HG02943 (cell line): Measurements from ENCODE around the gene HIPK2.
"Not testable (repeated sequence)": the region's sequence is repeated elsewhere in the genome, so short reads cannot be mapped to it uniquely, and the experiment has no call there.

Experiments used
- ATAC-seq: cut with Tn5 transposase; IDR thresholded peaks from one replicate; pipeline ENCODE4 v1.9.1; 2021; ENCODE audit warnings: mild to moderate bottlenecking, low read depth, moderate library complexity; ENCODE audit not compliant: unreplicated experiment

Gene HIPK2

GRCh38 chr7:139679731-139680594 lies 97.8 kb downstream of the HIPK2 start:
- ATAC-seq = no peak

GRCh38 chr7:139676390-139676789 lies 101.4 kb downstream of the HIPK2 start:
- ATAC-seq = no peak

DNA sequence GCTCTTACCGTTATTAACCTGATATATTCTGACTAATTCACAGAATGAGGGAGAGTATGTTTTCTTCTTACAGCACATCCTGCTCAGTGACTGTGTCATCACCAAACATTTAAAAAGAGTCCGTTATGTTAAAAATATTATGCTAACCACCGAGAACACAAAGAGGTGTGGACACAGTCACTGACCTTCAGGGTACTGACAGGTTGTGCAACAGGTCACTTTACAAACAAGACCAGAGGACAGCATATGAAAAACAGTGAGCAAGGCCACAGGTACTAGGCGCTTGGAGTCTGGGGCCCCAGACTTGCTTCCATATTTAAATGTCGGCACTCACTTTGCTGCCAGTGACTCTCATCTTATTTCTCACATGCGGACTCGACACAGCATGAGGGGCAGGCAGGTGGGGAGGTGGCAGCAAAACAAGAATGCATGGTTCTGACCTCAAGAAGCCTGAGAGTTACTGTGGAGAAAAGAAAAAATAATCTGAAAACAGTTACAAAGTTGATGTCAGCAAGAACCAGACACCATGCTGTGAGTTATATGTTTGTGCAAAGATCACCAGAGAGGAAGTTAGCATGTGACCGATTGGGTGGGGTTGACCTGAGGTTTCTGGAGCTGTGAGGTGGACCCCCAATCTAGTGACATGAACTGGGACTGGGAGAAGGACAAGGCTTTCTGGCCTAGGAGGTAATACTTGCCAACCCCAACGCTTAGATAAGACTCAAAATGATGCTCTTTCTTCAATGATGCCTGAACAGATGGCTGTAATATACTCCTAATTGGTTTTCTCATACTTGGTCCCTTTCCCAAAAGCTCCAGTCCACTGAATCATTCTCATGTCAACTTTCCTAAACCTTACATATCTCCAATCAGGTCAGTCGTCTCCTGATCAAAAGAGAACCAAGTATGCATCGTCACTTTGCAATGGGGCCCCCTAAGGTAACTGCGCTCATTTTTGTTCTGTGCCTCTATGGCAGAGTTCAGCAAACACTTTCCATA lies 102.4 kb downstream of the HIPK2 start:
- ATAC-seq = no peak

GRCh38 chr7:139674752-139675126 lies 103.1 kb downstream of the HIPK2 start:
- ATAC-seq = no peak

GRCh38 chr7:139674341-139674740 lies 103.5 kb downstream of the HIPK2 start:
- no peak for ATAC-seq

GRCh38 chr7:139673762-139674161 lies 104.0 kb downstream of the HIPK2 start:
- ATAC-seq = no peak

GRCh38 chr7:139673230-139673629 lies 104.6 kb downstream of the HIPK2 start:
- peak; percentile 68 for ATAC-seq

GRCh38 chr7:139671967-139672366 lies 105.8 kb downstream of the HIPK2 start:
- no peak for ATAC-seq

DNA sequence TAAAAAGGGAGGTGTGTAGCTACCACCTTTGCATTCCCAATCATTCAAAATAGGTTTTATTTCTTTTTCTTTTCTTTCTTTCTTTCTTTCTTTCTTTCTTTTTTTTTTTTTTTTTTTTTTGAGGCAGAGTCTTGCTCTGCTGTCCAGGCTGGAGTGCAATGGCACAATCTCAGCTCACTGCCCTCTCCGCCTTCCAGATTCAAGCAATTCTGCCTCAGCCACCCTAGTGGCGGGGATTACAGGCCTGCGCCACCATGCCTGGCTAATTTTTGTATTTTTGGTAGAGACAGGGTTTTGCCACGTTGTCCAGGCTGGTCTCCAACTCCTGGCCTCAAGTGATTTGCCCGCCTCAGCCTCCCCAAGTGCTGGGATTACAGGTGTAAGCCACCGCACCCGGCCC lies 107.1 kb downstream of the HIPK2 start:
- ATAC-seq = not testable (repeated sequence)

DNA sequence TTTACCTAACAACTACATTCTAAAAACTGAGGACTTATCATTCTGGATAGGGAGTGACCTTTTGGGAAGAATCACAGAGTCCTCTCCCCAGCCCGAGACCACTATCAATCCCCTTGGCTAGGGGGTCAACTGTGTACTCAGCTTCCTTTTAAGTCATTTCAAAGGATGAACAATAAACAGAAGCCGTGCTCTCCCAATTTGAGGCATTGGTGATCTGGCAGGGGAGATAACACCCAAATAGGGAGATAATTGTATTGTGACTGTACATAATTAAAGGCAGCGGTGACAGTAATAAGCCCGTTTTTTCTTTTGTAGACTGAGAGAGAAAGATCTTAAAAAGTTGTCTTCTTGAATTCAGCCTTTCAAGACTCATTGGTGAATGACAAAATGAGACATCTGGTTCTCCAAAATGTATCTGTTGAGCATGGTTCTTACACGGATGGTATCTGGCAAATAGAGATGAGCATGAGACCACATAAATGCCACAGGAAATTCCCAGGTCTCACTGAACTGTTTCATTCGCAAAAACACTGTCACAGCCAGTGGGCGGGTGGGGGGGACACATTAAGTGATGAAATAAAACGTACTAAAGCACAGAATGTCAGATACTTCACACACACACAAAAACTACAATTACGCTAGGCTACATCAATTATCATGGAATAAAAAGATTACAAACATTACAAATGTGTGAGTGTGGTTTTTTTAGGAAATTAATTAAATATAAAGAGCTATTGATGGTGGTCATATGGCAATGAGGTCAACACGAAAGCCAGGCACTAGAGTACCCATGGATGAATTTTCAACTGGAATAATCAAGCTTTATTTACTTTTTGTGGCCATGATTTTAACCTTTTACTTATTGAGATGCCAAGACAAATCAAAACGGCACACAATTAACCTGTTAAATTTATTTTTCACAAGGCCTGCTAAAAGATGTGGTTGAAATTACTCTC lies 108.4 kb downstream of the HIPK2 start:
- ATAC-seq = no peak

GRCh38 chr7:139667377-139667776 lies 110.4 kb downstream of the HIPK2 start:
- no peak for ATAC-seq

DNA sequence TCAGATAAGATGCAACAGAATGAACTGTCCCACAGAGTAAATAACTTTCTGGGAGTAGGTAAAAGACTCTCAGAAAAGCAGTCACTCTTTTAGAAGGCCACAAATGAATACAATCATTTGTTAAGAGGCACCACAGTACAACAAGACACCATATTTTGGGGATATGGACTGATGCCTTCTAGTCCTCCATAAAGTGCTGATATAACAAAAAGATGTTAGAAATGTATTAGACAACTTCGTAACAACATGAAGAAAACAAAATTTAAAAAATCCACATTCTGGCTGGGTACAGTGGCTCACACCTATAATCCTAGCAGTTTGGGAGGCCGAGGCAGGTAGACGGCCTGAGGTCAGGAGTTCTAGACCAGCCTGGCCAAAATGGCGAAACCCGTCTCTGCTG lies 111.3 kb downstream of the HIPK2 start:
- no peak for ATAC-seq

- no peak for ATAC-seq
These were observed 113.4 kb downstream of the HIPK2 start for GRCh38 chr7:139664434-139664833.

- no peak for ATAC-seq
These were observed 114.1 kb downstream of the HIPK2 start for GRCh38 chr7:139663608-139664177.

DNA sequence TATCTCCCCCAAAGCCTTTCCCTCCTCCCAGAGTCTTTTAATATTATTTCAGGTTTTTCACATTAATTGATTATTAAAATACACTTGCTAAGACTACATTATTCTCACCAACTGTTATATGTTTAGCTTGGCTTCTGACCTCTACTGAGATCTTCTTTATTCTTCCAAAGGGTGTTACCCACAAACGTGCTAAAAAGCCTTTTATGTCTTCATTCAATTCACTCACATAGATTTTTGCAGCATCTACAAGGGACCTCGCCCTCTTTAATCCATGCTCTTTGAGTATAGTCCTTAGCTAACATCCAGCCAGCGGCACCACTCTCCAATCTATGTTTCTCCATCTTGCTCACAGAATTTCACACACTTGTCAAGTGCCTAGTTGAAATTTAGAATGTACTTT lies 115.9 kb downstream of the HIPK2 start:
- ATAC-seq = no peak

GRCh38 chr7:139661043-139661440 lies 116.8 kb downstream of the HIPK2 start:
- ATAC-seq = no peak

DNA sequence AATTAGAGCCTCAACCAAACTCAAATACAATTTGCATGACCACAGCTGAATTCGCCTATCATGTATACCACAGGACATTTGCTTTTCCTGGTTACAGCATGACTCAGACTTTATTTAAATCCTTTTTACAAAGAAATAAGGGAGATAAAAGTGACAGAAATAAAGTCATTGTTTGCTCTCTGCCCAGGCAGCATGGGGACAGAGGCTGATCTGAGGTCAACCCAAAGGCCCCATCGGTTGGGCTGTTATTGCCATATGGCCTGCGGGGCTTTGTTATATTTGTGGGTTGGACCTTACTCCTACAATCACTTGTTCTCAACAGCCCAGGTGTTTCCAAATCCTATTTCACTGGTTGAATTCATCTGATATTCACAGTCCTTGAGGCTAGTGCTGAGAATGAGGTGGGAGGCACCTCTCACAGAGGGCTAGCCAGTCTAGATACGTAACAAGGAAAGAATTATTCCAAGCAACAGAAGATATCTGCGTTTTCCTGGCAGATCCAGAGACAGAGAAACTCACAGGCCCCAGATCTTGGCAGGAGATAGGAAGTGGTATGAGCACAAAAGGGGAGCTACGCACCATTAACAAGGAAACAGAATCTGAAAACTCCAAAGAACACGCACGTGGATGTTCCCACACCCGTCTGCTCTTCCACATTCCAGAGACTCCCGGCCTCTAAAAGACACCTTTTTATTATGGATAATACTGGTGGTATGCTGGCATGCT lies 117.3 kb downstream of the HIPK2 start:
- ATAC-seq = no peak

DNA sequence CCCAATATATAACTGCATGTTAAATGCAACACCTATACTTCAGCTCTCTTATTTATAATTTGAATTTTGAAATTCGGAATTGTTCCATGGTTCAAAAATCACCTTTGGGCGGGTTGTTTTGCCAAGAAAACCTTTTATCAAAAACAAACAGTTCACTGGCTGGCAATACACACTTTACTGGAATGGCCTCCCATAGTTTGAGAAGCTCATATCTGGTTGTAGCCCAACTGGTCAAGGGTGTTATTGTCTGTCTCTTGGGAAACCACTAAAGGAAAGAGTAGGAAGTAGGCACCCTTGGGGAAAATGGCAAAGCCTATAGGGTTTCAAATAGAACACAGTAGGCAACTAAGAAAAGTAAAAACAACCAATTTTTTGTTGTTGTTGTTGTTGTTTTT lies 117.9 kb downstream of the HIPK2 start:
- no peak for ATAC-seq
